Trophoblast cell (in vitro differentiated cells and primary cell): ENCODE measurements around the gene VWA3B.
A peak's percentile ranks its signal among the peaks of the same experiment; 100 is the strongest.
"Not testable (repeated sequence)": the region's sequence is repeated elsewhere in the genome, so short reads cannot be mapped to it uniquely, and the experiment has no call there.

Experiments
- DNase-seq, 2 donors: peaks; one replicate each; pipeline ENCODE4 v3.0.0-alpha.2; 2016
- H2AFZ ChIP-seq: 2 replicates; pipeline ENCODE4 v1.6.1; 2013; ENCODE audit warnings: low read length, moderate library complexity, mild to moderate bottlenecking; ENCODE audit not compliant: insufficient read depth, poor library complexity
- H2AK5ac ChIP-seq: 2 replicates; pipeline ENCODE4 v1.6.1; 2013; ENCODE audit warnings: mild to moderate bottlenecking, low read length
- H2BK120ac ChIP-seq: 2 replicates; pipeline ENCODE4 v1.6.1; 2013; ENCODE audit warnings: low read length, mild to moderate bottlenecking, moderate library complexity; ENCODE audit not compliant: insufficient read depth, poor library complexity
- H2BK12ac ChIP-seq: 2 replicates; pipeline ENCODE4 v1.6.1; 2013; ENCODE audit warnings: mild to moderate bottlenecking, low read length, moderate library complexity
- H2BK5ac ChIP-seq: 2 replicates; pipeline ENCODE4 v1.6.1; 2013; ENCODE audit warnings: low read length, low read depth, moderate library complexity, mild to moderate bottlenecking; ENCODE audit not compliant: poor library complexity
- H3K14ac ChIP-seq: 2 replicates; pipeline ENCODE4 v1.6.1; 2013; ENCODE audit warnings: mild to moderate bottlenecking, low read length
- H3K18ac ChIP-seq: 2 replicates; pipeline ENCODE4 v1.6.1; 2013; ENCODE audit warnings: mild to moderate bottlenecking, low read length
- H3K23ac ChIP-seq: 2 replicates; pipeline ENCODE4 v1.6.1; 2013; ENCODE audit warnings: low read length
- H3K27ac ChIP-seq: 2 replicates; pipeline ENCODE4 v1.5.1; 2013; ENCODE audit warnings: low read depth, mild to moderate bottlenecking, inconsistent platforms, low read length, moderate library complexity
- H3K27me3 ChIP-seq: 2 replicates; pipeline ENCODE4 v1.6.1; 2013; ENCODE audit warnings: inconsistent platforms, mild to moderate bottlenecking, low read length, moderate library complexity; ENCODE audit not compliant: insufficient read depth
- H3K36me3 ChIP-seq, 2 experiments: 1 replicate in 1 of 2; 2 replicates in 1 of 2; pipeline ENCODE4 v1.6.1; 2013; ENCODE audit warnings: low read length in 2 of 2, mild to moderate bottlenecking in 2 of 2, moderate library complexity in 1 of 2; ENCODE audit not compliant: insufficient read depth in 2 of 2, control insufficient read depth in 1 of 2
- H3K4ac ChIP-seq: 2 replicates; pipeline ENCODE4 v1.6.1; 2013; ENCODE audit warnings: low read depth, mild to moderate bottlenecking, low read length, moderate library complexity
- H3K4me1 ChIP-seq, 2 experiments: 1 replicate in 1 of 2; 2 replicates in 1 of 2; pipeline ENCODE4 v1.6.1; 2013; ENCODE audit warnings: low read length in 2 of 2, mild to moderate bottlenecking in 2 of 2, moderate library complexity in 1 of 2; ENCODE audit not compliant: insufficient read depth in 2 of 2, control insufficient read depth in 1 of 2
- H3K4me2 ChIP-seq: 2 replicates; pipeline ENCODE4 v1.6.1; 2013; ENCODE audit warnings: inconsistent platforms, mild to moderate bottlenecking, low read length, moderate library complexity
- H3K4me3 ChIP-seq: 2 replicates; pipeline ENCODE4 v1.5.1; 2013; ENCODE audit warnings: mild to moderate bottlenecking, low read depth, low read length, inconsistent platforms
- H3K79me1 ChIP-seq: one replicate; pipeline ENCODE4 v1.6.1; 2013; ENCODE audit warnings: low read length
- H3K79me2 ChIP-seq: 2 replicates; pipeline ENCODE4 v1.6.1; 2013; ENCODE audit warnings: low read length, mild to moderate bottlenecking; ENCODE audit not compliant: control insufficient read depth, insufficient read depth, poor library complexity
- H3K9ac ChIP-seq: 2 replicates; pipeline ENCODE4 v1.6.1; 2013; ENCODE audit warnings: mild to moderate bottlenecking, low read length
- H3K9me3 ChIP-seq: 2 replicates; pipeline ENCODE4 v1.6.1; 2013; ENCODE audit warnings: low read depth, mild to moderate bottlenecking, control low read depth, inconsistent platforms, low read length; ENCODE audit not compliant: insufficient read depth
- H4K12ac ChIP-seq: 2 replicates; pipeline ENCODE4 v1.6.1; 2013; ENCODE audit warnings: low read depth, mild to moderate bottlenecking, low read length, moderate library complexity
- H4K8ac ChIP-seq: 2 replicates; pipeline ENCODE4 v1.6.1; 2013; ENCODE audit warnings: low read depth, mild to moderate bottlenecking, low read length, moderate library complexity
- H4K91ac ChIP-seq: one replicate; pipeline ENCODE4 v1.6.1; 2013; ENCODE audit warnings: low read depth, mild to moderate bottlenecking, low read length, moderate library complexity
- WGBS: extraction: QIAGEN DNeasy Blood & Tissue Kit; methylation state at CpG from one replicate; pipeline ENCODE4 v1.1.7; 2013; ENCODE audit warnings: missing lambda C conversion rate; ENCODE audit not compliant: insufficient read length, insufficient coverage; ENCODE audit errors: extremely low coverage; 5-methylcytosine and 5-hydroxymethylcytosine counted together

Gene VWA3B

DNA sequence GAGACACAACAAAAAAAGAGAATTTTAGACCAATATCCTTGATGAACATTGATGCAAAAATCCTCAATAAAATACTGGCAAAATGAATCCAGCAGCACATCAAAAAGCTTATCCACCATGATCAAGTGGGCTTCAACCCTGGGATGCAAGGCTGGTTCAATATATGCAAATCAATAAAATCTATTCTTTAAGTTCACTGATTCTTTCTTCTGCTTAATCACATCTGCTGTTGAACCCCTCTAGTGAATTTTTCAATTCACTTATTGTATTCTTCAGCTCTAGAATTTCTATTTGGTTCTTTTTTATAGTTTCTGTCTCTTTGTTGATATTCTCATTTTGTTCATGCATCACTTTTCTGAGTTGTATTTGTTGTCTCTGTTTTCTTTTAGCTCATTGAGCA is 181.3 kb downstream of the VWA3B start:
- not testable (repeated sequence) for H3K27ac ChIP-seq, H3K79me2 ChIP-seq, H3K4me3 ChIP-seq, H3K79me1 ChIP-seq, H3K4me2 ChIP-seq, H3K14ac ChIP-seq, H2AK5ac ChIP-seq, H3K9me3 ChIP-seq, H4K91ac ChIP-seq, H3K9ac ChIP-seq, H2AFZ ChIP-seq, H4K8ac ChIP-seq, DNase-seq, H3K4ac ChIP-seq, H2BK5ac ChIP-seq, H2BK120ac ChIP-seq, H3K4me1 ChIP-seq, H3K27me3 ChIP-seq, H3K36me3 ChIP-seq, H3K23ac ChIP-seq, H4K12ac ChIP-seq, H2BK12ac ChIP-seq, H3K18ac ChIP-seq

- Histone ChIP-seq H3K4me3 (no peak overlapping the region), H3K4me2 (no peak overlapping the region), H2BK120ac (no peak overlapping the region), H3K27me3 (no peaks in the 10 kb centered on the region), H3K79me1 (no peaks in the 10 kb centered on the region), H3K18ac (no peak overlapping the region), H3K9ac (no peak overlapping the region), H2AFZ (no peak overlapping the region), H3K4ac (no peak overlapping the region), H3K4me1 (no peaks in the 10 kb centered on the region), H2BK12ac (no peak overlapping the region), H3K27ac (no peak overlapping the region), H4K8ac (no peak overlapping the region), H3K79me2 (no peaks in the 10 kb centered on the region), H4K91ac (no peak overlapping the region), H2BK5ac (no peak overlapping the region), H3K14ac (no peak overlapping the region), H3K9me3 (no peaks in the 10 kb centered on the region), H3K36me3 (no peaks in the 10 kb centered on the region), H4K12ac (no peak overlapping the region), H2AK5ac (no peak overlapping the region), H3K23ac (no peak overlapping the region)
- peak; percentile 42 to 82 for DNase-seq
- WGBS = no CpG with 5 or more reads among the region's 2 CpGs
These were observed 182.3 kb downstream of the VWA3B start for GRCh38 chr2:98269274-98269673.

- H3K4ac ChIP-seq = no peak overlapping the region
- H4K91ac ChIP-seq = no peak overlapping the region
- H2BK5ac ChIP-seq = no peak overlapping the region
- H3K4me2 ChIP-seq = no peak overlapping the region
- H3K79me1 ChIP-seq = no peaks in the 10 kb centered on the region
- no peaks in the 10 kb centered on the region for H3K27me3 ChIP-seq
- no peak overlapping the region for H4K12ac ChIP-seq
- no peaks in the 10 kb centered on the region for H3K9me3 ChIP-seq
- H2AK5ac ChIP-seq = no peak overlapping the region
- no peaks in the 10 kb centered on the region for H3K36me3 ChIP-seq
- no peak overlapping the region for H3K23ac ChIP-seq
- H4K8ac ChIP-seq = no peak overlapping the region
- DNase-seq = no peak
- H2AFZ ChIP-seq = no peak overlapping the region
- H2BK12ac ChIP-seq = no peak overlapping the region
- H3K4me3 ChIP-seq = no peak overlapping the region
- no peak overlapping the region for H2BK120ac ChIP-seq
- no peaks in the 10 kb centered on the region for H3K79me2 ChIP-seq
- no CpG with 5 or more reads among the region's 2 CpGs for WGBS
- H3K9ac ChIP-seq = no peak overlapping the region
- no peak overlapping the region for H3K27ac ChIP-seq
- no peak overlapping the region for H3K14ac ChIP-seq
- H3K4me1 ChIP-seq = no peaks in the 10 kb centered on the region
- H3K18ac ChIP-seq = no peak overlapping the region
These were observed 182.9 kb downstream of the VWA3B start for GRCh38 chr2:98269830-98270229.

GRCh38 chr2:98277162-98277859 is 190.3 kb downstream of the VWA3B start:
- peaks cover 5% of the 10 kb centered on the region for H3K9me3 ChIP-seq
- no peak overlapping the region for H3K9ac ChIP-seq
- WGBS = no CpG with 5 or more reads among the region's 9 CpGs
- no peak overlapping the region for H2AFZ ChIP-seq
- H3K4me2 ChIP-seq = no peak overlapping the region
- H3K4me1 ChIP-seq = peaks cover 0 to 3% of the 10 kb centered on the region in 2 experiments
- DNase-seq = peak; percentile 21 to 38
- no peaks in the 10 kb centered on the region for H3K27me3 ChIP-seq
- H3K27ac ChIP-seq = no peak overlapping the region
- no peak overlapping the region for H3K23ac ChIP-seq
- H3K79me1 ChIP-seq = no peaks in the 10 kb centered on the region
- no peaks in the 10 kb centered on the region for H3K79me2 ChIP-seq
- no peak overlapping the region for H4K8ac ChIP-seq
- no peak overlapping the region for H3K4ac ChIP-seq
- no peak overlapping the region for H4K12ac ChIP-seq
- no peak overlapping the region for H3K14ac ChIP-seq
- H2BK5ac ChIP-seq = no peak overlapping the region
- H2BK12ac ChIP-seq = no peak overlapping the region
- H3K18ac ChIP-seq = no peak overlapping the region
- H4K91ac ChIP-seq = no peak overlapping the region
- H3K4me3 ChIP-seq = no peak overlapping the region
- H2AK5ac ChIP-seq = no peak overlapping the region
- H2BK120ac ChIP-seq = no peak overlapping the region
- H3K36me3 ChIP-seq = no peaks in the 10 kb centered on the region
